Activated naive CD8-positive, alpha-beta T cell treated with anti-CD3 and anti-CD28 coated beads, Interleukin-2, amount 50 U/mL, for 16 hours (primary cell): Measurements from ENCODE around the gene ABAT.
"Not testable (repeated sequence)": the region's sequence is repeated elsewhere in the genome, so short reads cannot be mapped to it uniquely, and the experiment has no call there.

Source experiments
- DNase-seq: peaks from one replicate; pipeline ENCODE4 v3.0.0-alpha.2; 2020; ENCODE audit warnings: low read depth, low spot score

The ABAT gene

DNA sequence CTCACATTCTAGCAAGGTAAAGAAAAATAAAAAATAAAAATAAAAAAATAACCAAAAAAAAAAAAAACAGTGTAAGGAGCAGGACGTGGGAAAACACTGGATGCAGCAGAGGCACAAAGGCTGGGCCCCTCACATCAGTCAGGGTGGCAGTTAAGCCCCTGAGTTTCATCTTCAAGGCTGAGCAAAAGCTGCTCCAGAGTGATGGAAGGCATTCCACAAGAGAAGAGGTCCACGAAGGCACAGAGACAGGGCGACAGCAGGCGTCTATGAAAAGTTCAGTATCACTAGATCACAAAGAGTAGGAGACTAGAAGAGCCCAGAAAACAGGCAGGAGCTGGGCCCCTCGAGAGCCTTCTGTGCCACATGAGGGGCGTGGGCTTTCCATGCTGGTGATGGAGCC is 111.0 kb downstream of the ABAT start:
- DNase-seq: no peak

DNA sequence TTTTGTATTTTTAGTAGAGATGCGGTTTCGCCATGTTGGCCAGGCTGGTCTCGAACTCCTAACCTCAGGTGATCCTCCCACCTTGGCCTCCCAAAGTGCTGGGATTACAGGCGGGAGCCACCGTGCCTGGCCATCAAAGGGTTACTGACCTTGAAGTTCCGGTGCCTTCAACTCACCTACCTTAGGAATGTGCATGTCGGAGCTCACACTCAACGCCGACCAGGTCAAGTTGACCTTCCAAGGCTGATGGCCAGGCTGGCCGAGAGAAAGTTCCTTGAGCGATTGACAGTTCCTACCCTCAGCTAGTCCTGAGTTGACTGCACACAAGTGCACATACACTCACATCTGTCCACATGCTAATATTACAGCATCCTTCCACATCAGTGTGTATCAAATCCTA is 111.9 kb downstream of the ABAT start:
- not testable (repeated sequence) for DNase-seq

DNA sequence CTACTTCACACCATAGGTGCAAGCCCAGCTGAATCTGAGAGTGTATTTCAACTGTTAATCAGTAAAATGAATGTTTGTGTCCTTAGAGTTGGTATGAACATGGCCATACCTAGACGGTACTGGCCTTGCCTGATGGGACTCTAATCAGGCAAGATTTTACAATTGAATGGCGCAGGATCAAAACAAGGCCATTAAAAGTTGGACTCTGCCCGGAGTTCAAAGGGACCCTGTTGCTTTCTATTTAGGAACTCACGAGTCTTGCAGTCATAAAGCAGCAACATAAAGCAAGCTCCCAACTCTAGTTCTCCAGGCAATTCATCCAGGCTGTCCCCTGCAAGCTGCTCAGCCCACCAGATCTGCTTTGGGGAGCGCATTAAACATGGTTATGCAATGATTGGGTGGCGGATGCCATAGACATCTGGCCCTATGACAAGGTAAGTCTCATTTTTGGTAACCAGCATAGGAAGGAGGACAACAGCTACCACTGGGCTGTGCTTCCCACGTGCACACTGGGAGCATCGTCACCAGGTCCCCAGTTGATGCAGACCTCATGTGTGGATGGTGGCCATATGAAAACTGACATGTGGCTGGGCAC is 114.3 kb downstream of the ABAT start:
- no peak for DNase-seq

DNA sequence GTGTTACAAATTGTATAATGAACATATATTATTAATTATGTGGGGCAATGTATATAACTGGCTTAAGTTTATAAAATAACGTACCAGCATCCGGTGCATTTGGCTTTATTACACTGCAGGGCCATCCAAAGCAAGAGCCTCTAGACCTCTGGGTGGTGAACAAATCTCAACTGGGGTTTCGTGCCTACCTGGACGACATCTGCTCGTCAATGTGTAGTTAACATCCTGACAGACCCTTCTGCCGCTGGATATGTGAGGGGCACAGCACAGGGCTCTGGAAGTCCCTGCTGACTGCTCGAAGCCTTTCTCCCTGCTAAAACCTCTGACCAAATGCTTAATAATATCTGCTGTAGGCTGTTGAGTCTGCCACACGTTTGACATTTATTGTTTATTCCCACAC is 120.7 kb downstream of the ABAT start:
- DNase-seq: no peak

DNA sequence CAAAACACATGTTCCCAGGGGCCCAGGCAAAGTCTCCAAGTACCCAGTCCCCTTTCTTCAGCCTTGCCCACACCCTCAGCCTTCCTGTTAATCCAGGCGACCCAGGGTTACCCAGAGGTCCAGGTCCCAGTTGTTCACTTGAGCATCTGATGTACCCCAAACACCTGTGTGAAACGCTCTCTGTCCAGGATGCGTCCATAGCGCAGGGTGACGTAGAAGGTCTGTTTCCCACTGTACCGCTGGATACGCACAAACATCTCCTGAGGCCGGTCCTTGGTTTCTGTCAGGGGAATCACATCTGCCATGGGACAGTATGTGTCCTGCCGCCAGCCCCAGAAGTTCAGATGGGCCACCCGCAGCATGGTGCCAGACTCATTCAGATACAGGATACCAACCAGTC is 121.4 kb downstream of the ABAT start:
- DNase-seq: no peak

DNA sequence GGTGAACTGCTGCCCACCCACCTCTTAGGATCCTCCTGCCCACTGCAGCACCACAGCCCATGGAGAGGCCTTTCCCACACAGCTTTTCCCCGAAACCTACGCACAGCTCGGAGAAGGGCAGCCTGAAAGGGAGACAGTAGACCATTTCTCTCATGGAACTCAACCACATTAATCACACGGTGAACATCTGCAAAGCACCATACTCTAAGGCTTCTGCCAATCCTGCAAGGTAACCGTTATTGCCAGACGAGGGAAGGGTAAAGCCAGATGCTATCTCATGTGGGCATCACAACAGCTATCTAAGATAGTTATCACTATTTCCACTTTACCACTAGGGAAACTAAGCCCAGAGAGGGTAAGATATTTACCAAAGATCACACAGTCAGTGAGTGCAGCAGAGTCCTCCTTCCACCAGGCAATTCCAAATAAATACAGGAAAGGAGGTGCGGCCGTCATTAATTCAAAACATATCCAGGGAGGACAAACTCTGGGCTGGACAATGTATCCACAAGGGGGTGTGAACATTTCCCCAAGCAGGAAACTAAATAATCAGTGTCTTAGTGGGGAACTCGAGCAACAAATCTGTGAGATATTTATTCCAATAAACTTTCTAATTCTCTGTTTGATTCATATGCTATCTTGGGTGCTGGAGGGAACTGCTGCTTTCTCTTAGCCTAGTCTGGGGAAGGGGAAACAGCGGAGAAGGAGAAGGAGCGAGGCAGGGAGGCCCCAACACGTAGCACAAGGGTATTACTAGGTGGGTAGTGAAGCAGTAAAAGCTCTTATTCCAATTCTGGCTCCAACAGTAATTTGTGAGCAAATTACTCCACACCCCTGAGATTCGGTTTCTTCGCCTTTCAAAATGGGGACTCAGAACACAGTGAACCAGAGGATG is 122.3 kb downstream of the ABAT start:
- no peak for DNase-seq

DNA sequence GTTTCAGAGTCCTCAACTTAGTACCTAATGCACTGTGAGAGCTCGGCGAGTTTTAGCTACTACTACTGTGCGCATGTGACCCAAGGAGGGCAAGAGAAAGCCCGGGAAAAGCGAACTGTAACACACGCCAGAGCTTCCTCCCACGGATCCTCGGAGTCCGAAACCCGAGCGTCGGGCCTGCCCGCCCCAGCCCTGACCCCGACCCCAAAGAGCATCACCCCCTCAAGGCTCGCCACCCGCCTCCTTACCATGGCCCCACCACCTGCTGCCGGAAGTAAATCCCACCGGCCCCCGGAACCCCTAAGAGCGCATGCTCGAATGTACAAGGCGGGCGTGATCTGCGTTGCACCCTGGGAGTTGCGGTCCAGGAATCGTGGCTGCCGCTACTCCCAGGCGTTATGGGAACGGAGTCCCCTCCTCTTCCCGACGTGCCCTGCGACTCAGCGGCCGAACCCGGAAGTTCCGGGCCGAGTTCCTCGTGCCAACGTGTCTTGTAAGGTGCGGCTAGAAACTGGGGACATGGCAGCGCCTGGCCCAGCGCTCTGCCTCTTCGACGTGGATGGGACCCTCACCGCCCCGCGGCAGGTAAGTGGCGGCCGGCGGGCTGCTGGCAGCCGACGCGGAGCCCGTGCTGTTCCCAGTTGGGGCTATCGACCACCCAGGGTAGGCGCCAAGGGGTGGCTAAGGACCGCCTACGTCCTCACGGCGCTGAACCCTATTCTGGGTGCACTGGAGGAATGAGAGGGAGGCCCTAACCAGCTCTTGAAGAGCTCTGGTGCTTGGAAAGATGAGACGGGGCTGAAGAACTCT is 123.2 kb downstream of the ABAT start, which contains the start of the genes PMM2 and TMEM186:
Gene PMM2, plus strand, starts transcription at position 476 of the 810 bp plus-strand sequence. Its CDS starts 44 bp downstream, at position 520.
Gene TMEM186, minus strand, starts transcription at position 276 of the 810 bp plus-strand sequence. Its CDS starts 25 bp downstream, at position 251.
- DNase-seq: peak; percentile 91

DNA sequence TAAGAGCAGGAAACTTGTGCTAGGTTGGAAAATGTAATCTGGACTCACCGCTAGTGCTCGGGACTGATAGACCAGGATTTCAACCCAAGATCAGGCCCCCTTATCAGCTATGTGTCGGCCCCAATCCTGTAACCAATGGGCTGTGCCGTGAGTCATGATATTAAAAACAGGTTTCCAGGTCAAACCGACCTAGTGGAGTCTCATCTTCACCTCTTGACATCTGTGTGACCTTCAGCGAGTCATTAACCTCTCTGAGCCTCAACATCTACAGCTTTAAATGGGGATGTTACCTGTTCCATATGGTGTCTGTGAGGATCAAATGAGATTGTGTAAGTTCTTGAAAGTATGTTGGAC is 123.7 kb downstream of the ABAT start:
- no peak for DNase-seq

DNA sequence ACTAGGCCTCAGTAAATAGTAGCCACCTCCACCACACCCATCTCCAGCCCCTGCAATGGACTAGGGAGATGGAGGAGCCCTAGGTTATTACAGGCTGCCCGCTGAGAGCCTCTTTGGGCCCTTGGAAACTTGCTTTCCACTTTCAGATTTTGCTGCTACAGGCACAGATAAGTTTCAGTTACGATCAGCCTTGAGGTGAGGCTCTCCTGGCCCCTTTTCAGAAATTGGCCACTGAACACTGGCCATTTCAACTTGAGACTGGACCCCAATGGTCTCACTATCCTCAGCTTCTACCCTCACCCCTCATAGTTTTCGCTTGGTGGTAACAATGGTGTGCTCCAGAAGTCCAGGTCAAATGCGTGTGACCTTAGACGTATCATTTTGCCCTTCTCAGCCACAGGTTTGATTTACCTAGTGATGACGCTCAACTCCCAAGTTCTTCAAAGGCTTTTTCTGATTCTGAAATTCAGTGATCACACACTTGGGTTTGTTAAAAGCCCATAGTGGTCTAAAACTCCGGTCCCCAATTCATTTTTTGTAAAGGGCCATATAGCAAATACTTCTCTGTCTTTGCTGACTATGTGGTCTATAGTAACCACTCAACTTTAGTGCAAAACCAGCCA is 124.2 kb downstream of the ABAT start:
- no peak for DNase-seq

DNA sequence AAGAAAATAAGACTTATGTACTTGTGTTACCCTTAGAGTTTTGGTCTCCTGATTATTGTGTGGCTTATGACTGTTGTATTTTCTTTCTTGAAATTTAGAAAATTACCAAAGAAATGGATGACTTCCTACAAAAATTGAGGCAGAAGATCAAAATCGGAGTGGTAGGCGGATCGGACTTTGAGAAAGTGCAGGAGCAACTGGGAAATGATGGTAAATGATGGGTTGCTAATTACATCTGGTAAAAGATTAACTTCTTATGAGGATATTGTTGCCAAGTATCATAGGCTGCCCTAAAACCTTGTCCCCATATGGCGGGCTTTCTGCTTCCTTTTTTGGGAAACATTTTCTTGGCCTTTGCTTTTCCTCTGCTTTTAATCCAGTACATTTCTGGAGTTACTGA is 127.3 kb downstream of the ABAT start:
- no peak for DNase-seq

DNA sequence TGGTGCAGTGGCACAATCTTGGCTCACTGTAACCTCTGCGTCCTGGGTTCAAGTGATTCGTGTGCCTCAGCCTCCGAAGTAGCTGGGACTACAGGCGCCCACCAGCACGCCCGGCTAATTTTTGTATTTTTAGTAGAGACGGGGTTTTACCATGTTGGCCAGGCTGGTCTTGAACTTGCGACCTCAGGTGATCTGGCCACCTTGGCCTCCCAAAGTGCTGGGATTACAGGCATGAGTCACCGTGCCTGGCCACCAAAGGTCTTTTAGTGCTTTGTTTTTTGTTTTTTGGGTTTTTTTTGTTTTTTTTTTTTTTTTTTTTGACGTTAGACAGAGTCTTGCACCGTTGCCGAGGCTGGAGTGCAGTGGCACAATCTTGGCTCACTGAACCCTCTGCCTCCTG is 129.3 kb downstream of the ABAT start:
- DNase-seq: not testable (repeated sequence)

DNA sequence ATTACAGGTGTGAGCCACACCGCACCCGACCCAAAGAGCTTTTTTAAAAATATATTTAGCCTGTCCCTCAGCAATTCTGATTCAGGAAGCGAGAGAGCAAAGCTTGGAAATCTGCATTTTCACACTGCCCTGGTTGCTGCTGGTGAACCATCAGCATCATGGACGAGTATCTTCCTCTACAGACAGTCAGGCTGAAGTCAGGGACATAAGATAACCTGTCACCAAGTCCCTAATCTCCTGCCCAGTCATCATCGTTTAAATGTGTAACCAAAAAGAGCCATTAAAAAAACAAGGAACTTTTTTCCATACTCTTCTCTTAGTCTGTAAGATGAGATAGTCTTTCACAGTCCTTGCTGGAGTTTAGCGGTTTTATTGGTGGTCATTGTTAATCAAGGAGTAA is 129.9 kb downstream of the ABAT start:
- no peak for DNase-seq

DNA sequence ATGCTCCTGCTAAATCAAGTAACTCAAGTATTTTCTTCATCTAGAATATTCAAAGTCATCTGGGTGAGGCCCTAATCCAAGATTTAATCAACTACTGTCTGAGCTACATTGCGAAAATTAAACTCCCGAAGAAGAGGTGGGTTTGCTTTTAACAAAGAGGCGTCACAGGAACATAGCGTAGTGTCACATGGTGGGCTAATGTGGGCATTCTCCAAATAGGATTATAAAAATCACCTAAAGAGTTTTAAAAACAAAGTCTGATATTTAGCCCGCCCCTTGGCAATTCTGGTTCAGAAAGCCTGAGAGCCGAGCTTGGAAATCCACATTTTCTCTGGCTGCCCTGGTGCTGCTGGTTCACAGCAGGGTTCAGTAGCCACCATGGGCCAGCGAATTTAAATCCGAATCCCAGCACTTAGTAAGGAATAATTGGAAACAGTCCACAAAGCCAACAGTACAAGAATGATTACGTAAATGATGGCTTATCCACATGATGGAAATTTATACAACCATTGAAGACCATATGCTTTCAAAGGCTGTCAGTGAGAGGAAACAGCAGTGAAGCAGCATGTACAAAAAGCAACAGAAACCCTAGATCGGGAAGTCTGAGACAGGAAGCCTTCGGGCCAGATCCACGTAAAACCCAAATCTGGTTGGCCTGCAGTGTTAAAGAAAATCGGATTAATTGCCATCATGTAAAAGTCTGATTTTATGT is 132.0 kb downstream of the ABAT start:
- no peak for DNase-seq

DNA sequence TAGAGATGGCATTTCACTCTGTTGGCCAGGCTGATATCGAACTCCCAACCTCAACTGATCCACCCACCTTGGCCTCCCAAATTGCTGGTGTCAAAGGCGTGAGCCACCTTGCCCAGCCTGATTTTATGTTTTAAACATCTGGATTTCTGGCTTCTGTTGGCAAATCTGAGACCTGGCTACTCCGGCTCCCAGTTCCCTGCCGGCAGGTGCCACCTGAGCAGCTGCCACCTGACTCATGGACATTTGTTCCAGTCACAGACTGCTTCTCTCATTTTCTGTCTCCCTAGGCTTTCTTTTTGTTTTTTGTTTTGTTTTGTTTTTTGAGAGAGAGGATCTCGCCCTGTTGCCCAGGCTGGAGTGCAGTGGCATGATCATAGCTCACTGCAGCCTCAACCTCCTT is 132.8 kb downstream of the ABAT start:
- no peak for DNase-seq

DNA sequence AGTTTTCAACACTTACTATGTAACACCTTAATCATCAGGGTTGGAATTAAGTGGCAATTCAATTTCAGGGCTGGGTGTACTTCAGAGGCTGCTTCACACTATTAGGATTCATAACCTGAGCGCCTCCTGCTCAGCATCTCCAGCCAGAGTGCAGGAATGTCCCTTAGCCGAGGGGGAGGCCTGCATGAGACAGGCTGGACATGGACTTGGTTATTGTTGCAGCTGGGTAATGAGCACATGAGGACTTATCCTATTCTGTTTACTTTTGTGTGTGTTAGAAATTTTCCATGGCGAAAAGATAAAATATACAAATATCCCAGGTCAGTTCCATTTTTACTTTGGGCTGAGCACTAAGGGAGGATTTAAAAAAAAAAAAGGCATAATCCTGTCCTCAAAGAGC is 133.6 kb downstream of the ABAT start:
- no peak for DNase-seq

DNA sequence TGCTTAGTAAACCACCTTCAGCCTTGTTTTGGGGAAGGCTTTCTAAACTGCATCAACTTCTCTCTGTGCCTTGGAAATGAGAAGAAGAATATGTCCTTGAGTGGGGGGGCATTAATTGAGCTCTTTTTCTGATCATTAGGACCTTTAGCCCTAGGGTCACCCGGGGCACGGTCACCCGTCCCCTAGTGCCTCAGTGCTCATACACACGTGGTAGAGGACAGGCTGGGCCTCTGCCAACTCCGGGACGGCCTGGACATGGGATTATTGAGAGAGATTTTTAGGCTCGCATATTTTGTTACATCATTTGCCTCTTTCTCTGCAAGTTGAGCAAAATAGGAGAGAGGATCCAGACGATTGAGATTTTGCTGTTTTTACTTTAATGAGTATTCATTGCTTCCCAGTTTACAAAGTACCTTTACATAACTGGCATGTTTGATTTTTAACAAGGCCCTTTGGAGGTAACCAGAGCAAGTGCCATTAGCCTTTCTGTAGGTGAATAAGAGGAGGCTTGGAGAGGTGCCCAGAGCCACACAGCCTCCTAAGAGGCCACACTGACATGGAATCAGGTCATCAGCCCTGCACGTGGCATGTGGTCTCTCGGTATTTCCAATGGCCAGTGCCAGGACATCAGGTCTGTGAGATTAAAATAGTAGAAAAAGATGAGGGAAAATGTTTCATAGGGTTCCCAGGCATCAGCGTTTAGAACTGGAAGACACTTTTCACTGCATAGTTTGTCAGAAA is 134.4 kb downstream of the ABAT start:
- no peak for DNase-seq

DNA sequence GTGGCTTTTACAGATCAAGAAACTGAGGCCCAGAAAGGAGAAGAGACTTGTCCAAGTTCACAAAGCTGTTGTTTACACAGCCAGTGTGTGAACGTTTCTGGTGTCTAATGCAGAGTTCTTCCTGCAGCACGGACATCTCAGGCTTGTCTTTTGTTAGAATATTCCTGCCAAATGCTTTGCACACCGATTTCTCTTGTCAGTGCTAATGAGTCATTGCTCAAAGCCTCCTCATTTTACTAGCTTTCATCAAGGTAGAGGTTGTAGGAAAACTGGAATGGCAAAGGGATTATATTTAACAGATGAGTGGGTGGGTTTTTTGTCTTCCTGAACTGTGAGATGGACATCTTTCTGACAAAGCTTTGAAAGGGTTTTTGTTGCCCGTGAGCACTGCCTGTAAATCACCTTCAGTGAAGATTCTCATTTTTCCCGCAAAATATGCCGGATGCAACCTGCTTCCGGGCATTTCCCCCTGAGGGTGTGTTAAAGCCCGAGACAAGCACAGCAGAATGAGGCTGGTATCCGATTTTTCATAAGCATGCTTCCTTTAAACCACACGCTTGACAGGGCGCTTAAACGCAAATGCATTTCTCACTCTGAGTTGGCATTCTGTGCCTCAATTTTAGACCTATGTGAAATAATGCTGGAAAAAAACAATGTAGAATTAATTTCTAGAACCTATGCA is 137.9 kb downstream of the ABAT start:
- DNase-seq: no peak

DNA sequence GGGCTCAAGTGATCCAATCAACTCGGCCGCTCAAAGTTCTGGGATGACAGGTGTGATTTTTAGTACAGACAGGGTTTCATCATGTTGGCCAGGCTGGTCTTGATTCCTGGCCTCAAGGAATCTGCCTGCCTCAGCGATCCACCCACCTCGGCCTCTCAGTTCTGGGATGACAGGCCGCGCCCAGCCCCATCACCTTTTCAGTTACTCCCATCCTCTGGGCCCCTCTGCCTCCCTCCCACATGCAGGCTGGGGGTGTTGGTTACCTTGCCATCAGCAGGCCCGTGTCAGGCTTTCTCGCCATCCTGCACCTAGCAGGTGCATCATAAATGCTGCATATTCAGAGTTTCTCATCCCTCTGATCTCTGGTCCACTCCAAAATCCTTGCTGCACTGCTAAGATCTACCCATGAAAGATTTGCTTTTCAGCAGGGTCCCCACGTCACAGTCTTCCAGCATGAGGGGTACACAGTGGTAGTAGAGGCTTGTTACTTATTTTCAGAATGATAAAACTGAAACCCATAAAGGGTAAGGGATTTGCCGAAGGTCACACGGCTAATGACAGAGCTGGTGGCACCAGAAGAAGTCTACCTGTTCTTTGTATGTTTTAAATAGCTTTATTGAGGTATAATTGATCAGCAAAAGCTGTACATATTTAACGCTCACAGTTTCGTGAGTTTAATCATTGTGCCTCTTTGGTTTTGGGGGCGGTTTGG is 139.8 kb downstream of the ABAT start:
- DNase-seq: no peak

DNA sequence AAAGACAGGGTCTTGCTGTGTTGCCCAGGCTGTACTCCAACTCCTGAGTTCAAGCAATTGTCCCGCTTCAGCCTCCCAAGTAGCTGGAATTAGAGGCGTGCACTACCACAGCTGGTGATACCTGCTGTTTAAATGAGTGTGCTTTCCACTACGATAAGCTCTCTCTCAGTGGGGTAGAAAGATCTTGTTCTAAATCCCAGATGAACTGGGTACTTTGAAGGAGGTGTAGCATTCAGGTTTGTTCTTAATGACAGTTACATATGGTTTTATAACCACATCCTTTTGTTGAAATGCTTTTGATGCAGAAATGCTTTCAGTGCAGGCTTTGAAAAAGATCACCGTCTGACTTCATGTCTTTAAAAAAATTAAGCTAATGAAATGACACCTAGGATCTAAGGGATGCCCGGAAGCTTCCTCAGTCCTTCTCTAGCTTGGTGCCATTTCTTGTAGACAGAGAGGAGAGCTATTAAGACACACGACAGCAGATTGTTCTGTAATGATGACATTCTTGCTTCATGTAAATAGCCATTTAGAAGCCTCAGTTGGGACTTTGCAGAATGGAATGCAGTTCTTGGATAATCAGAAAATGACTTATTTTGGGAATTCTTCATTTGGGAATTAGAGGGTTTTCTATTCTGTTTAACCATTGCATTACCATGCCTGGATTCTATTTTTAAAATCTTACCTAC is 142.7 kb downstream of the ABAT start:
- no peak for DNase-seq
